Common myeloid progenitor, CD34-positive (primary cell): Measurements from ENCODE around the gene MRPL20.
A peak's percentile ranks its signal among the peaks of the same experiment; 100 is the strongest.
"Not testable (repeated sequence)": the region's sequence is repeated elsewhere in the genome, so short reads cannot be mapped to it uniquely, and the experiment has no call there.

Experiments used
- CTCF ChIA-PET: fragments of 350-600 bp; sonication (Branson Sonifier 250); formaldehyde crosslinking; loops from one replicate; lab custom pipeline; 2021; ENCODE audit warnings: antibody characterized with exemption; lab: Charles Lee
- POLR2A ChIA-PET: fragments of 350-600 bp; sonication (Branson Sonifier 250); formaldehyde crosslinking; loops from one replicate; lab custom pipeline; 2021; ENCODE audit warnings: antibody characterized with exemption; lab: Charles Lee
- DNase-seq, 3 donors: peaks; one replicate each; pipeline versions ENCODE4 v3.0.0 to v3.0.0-alpha.2; 2013
- H3K27ac ChIP-seq, 2 experiments: 1 replicate in 1 of 2; 2 replicates in 1 of 2; pipeline ENCODE4 v1.7.0; 2013; ENCODE audit warnings: inconsistent platforms in 2 of 2, low read length in 2 of 2, mild to moderate bottlenecking in 2 of 2, low read depth in 1 of 2, moderate library complexity in 1 of 2; ENCODE audit not compliant: severe bottlenecking in 2 of 2, insufficient read depth in 1 of 2, poor library complexity in 1 of 2
- H3K27me3 ChIP-seq, 5 experiments: replicated peaks in 2 of 5; 1 replicate in 3 of 5; 2 replicates in 2 of 5; pipeline versions ENCODE4 v1.6.1 to v1.7.0; 2013; ENCODE audit warnings: low read length in 4 of 5, mild to moderate bottlenecking in 2 of 5, moderate library complexity in 2 of 5, inconsistent platforms in 1 of 5; ENCODE audit not compliant: insufficient read depth in 5 of 5, control insufficient read depth in 4 of 5
- H3K36me3 ChIP-seq, 4 experiments: 1 replicate in 2 of 4; 2 replicates in 2 of 4; pipeline versions ENCODE4 v1.6.1 to v1.7.0; 2013; ENCODE audit warnings: low read length in 3 of 4, control low read depth in 1 of 4, mild to moderate bottlenecking in 1 of 4; ENCODE audit not compliant: control insufficient read depth in 4 of 4, insufficient read depth in 4 of 4
- H3K4me1 ChIP-seq, 4 experiments: 1 replicate in 3 of 4; 2 replicates in 1 of 4; pipeline versions ENCODE4 v1.6.1 to v1.7.1; 2013; ENCODE audit warnings: low read length in 3 of 4, mild to moderate bottlenecking in 3 of 4, control low read depth in 1 of 4, inconsistent platforms in 1 of 4, moderate library complexity in 1 of 4; ENCODE audit not compliant: control insufficient read depth in 4 of 4, insufficient read depth in 4 of 4; ENCODE audit errors: control extremely low read depth in 1 of 4
- H3K4me3 ChIP-seq, 7 experiments: 1 replicate in 4 of 7; 2 replicates in 3 of 7; pipeline versions ENCODE4 v1.5.1 to v1.7.0; 2013; ENCODE audit warnings: mild to moderate bottlenecking in 7 of 7, low read length in 6 of 7, moderate library complexity in 6 of 7, inconsistent platforms in 2 of 7, low read depth in 2 of 7, control low read depth in 1 of 7; ENCODE audit not compliant: insufficient read depth in 4 of 7, control insufficient read depth in 1 of 7; ENCODE audit errors: extremely low read depth in 1 of 7
- H3K9me3 ChIP-seq, 5 experiments: 1 replicate in 4 of 5; 2 replicates in 1 of 5; pipeline versions ENCODE4 v1.6.1 to v1.7.1; 2013; ENCODE audit warnings: low read length in 4 of 5, mild to moderate bottlenecking in 2 of 5, inconsistent platforms in 1 of 5, low read depth in 1 of 5, moderate library complexity in 1 of 5; ENCODE audit not compliant: control insufficient read depth in 4 of 5, insufficient read depth in 2 of 5; ENCODE audit errors: control extremely low read depth in 1 of 5
- WGBS: methylation state at CpG from one replicate; pipeline ENCODE4 v1.1.5; 2013; ENCODE audit not compliant: insufficient coverage; 5-methylcytosine and 5-hydroxymethylcytosine counted together

MRPL20 gene

DNA sequence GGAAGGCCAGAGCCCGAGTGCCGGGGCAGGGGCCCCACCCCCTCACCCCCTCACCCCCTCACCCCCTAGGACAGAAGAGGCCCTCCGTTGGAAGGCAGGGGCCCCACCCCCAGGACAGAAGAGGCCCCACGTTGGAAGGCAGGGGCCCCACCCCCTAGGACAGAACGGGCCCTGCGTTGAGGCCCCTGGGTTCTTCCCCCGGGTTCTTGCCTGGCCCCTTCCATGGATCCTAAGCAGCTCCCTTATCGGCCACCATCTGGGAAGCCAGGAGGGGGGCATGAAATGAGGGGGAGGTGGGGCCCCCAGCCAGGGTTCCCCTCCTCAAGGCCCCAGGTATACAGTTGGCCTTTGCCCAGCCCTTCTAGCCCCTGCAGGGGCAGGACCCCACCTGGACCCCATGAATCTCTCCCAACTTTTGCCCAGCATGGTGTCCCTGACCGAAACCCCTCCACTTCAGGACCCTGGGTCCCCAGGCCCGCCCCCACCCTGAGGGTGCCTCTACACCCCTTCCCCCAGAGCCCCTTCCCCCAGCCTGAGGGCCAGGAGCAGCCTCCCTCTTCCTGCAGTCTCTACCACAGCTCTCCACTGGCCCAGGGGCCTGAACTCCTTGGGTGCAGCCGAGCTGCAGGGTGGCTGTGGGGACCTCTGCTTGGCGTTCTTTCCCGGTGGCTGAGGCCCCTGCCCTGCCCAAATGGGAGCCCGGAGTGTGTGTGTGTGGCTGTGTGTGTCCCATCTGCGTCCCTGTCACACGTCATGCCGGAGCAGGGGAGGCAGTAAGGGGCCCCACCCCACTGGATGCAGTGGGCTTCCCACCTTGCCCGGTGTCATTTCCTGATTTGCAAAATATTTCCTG is 24.1 kb upstream of the MRPL20 start:
- Histone ChIP-seq H3K4me3 (no peak overlapping the region), H3K36me3 (no peaks in the 10 kb centered on the region), H3K27me3 (peaks cover 0 to 2% (median 0%) of the 10 kb centered on the region in 5 experiments), H3K9me3 (no peaks in the 10 kb centered on the region), H3K27ac (no peak overlapping the region), H3K4me1 (peaks cover 0 to 72% (median 49%) of the 10 kb centered on the region in 4 experiments)
- ChIA-PET CTCF (interaction anchor here (0.9 to 3.1 kb wide), 4 partner anchors 9 to 31 kb away, joined by 3 to 11 read pairs (median 9); partner anchors contain the start of gene ANKRD65), POLR2A (no interaction called here)
- DNase-seq: no peak
- WGBS: 68% methylated on average over 12 of the region's 18 CpGs

GRCh38 chr1:1430114-1430982 is 23.3 kb upstream of the MRPL20 start:
- Histone ChIP-seq H3K9me3 (no peaks in the 10 kb centered on the region), H3K27ac (no peak overlapping the region), H3K27me3 (peaks cover 0 to 2% (median 0%) of the 10 kb centered on the region in 5 experiments), H3K4me3 (peak overlapping the region in 1 of 7 experiments; percentile 38), H3K36me3 (no peaks in the 10 kb centered on the region), H3K4me1 (peaks cover 0 to 70% (median 46%) of the 10 kb centered on the region in 4 experiments)
- no peak for DNase-seq
- POLR2A ChIA-PET: no interaction called here
- 39% methylated on average over 24 of the region's 35 CpGs for WGBS
- CTCF ChIA-PET: interaction anchor here (0.7 to 3.1 kb wide), 4 partner anchors 9 to 21 kb away, joined by 3 to 11 read pairs (median 6); partner anchors contain the start of gene ANKRD65

DNA sequence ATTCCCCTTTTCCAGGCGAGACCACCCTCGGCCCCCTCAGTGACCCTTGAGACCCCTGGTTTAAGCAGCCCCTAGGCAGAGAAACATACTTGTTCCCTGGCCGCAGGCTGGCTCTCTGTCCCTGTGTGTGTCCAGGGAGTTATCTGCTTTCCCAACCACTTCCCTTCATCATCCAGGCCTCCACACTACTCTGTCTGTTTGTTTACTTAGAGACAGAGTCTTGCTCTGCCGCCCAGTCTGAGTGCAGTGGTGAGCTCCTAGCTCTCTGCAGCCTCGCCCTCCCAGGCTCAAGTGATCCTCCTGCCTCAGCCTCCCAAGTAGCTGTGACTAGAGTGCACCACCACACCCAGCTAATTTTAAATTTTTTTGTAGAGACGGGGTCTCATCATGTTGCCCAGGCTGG is 22.6 kb upstream of the MRPL20 start:
- 89% methylated on average over 6 of the region's 6 CpGs for WGBS
- Histone ChIP-seq H3K4me3 (no peak overlapping the region), H3K9me3 (no peaks in the 10 kb centered on the region), H3K27ac (no peak overlapping the region), H3K4me1 (peaks cover 0 to 63% (median 39%) of the 10 kb centered on the region in 4 experiments), H3K36me3 (no peaks in the 10 kb centered on the region), H3K27me3 (peaks cover 0 to 2% (median 0%) of the 10 kb centered on the region in 5 experiments)
- POLR2A ChIA-PET: interaction anchor here (0.7 kb wide), 1 partner anchor 7 kb away, joined by 3 read pairs; no protein-coding TSS in a partner anchor
- CTCF ChIA-PET: interaction anchor here (0.7 to 3.1 kb wide), 5 partner anchors 9 to 31 kb away, joined by 3 to 11 read pairs (median 3); partner anchors contain the start of genes ANKRD65 and CCNL2
- no peak for DNase-seq

DNA sequence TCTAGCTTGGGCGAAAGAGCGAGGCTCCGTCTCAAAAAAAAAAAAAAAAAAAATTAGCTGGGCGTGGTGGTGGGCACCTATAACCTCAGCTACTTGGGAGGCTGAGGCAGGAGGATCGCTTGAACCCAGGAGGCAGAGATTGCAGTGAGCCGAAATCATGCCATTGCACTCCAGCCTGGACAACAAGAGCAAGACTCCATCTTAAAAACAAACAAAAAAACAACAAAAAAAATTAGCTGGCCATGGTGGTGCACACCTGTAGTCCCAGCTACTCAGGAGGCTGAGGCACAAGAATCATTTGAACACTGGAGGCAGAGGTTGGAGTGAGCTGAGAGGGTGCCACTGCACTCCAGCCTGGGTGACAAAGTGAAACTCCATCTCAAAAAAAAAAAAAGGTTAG is 21.9 kb upstream of the MRPL20 start:
- H3K9me3 ChIP-seq, H3K27ac ChIP-seq, H3K27me3 ChIP-seq, H3K36me3 ChIP-seq, DNase-seq, H3K4me3 ChIP-seq: not testable (repeated sequence)
- POLR2A ChIA-PET: interaction anchor here (0.7 kb wide), 1 partner anchor 8 kb away, joined by 3 read pairs; no protein-coding TSS in a partner anchor
- CTCF ChIA-PET: interaction anchor here (0.7 to 3.1 kb wide), 4 partner anchors 9 to 30 kb away, joined by 3 to 11 read pairs (median 6); partner anchors contain the start of genes ANKRD65 and CCNL2
- H3K4me1 ChIP-seq: peaks cover 0 to 56% (median 32%) of the 10 kb centered on the region in 4 experiments
- 93% methylated on average over 5 of the region's 6 CpGs for WGBS

DNA sequence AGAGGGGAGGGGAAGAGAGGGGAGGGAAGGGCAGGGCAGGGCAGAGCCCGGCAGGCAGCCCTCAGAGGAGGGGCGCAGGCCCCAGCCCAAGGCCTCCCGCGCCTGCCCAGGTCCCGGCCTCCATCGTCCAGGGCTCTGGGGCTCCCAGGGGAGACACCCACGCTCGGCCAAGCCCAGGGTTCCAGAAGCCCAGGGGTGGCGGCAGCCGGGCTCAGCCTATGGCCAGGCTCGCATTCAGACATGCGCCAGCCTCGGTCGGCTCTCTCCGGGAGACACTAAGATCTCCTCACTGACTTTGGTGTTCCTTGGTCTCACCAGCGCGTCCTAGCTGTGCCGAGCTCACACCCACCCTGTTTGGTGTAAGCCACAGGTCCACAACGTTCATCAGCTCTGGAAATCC is 21.1 kb upstream of the MRPL20 start:
- H3K27me3 ChIP-seq: peaks cover 0 to 2% (median 0%) of the 10 kb centered on the region in 5 experiments
- CTCF ChIA-PET: interaction anchor here (2.9 kb wide), 1 partner anchor 13 kb away, joined by 11 read pairs; no protein-coding TSS in a partner anchor

DNA sequence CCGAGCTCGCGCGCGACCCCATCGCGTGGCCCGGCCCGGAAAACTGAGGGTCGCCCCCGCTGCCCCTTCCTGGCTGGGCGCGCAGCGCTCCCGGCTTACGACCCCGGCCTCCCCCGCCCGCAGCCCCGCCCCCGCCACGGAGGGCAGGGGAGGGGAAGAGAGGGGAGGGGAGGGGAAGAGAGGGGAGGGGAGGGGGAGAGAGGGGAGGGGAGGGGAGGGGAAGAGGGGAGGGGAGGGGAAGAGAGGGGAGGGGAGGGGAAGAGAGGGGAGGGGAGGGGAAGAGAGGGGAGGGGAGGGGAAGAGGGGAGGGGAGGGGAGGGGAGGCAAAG is 20.7 kb upstream of the MRPL20 start:
- Histone ChIP-seq H3K4me1 (peaks cover 0 to 44% (median 22%) of the 10 kb centered on the region in 4 experiments), H3K36me3 (no peaks in the 10 kb centered on the region), H3K9me3 (no peaks in the 10 kb centered on the region), H3K4me3 (peak overlapping the region in 2 of 7 experiments; percentile 40 to 50), H3K27ac (no peak overlapping the region), H3K27me3 (peaks cover 0 to 2% (median 0%) of the 10 kb centered on the region in 5 experiments)
- ChIA-PET POLR2A (no interaction called here), CTCF (interaction anchor here (2.9 kb wide), 1 partner anchor 12 kb away, joined by 11 read pairs; no protein-coding TSS in a partner anchor)
- DNase-seq: peak in 1 of 3 donors; percentile 53
- 0% methylated on average over 9 of the region's 22 CpGs for WGBS

More for the DNA sequence above, 21.1 kb upstream of the MRPL20 start:
- Histone ChIP-seq H3K36me3 (no peaks in the 10 kb centered on the region), H3K9me3 (no peaks in the 10 kb centered on the region), H3K4me1 (peaks cover 0 to 48% (median 24%) of the 10 kb centered on the region in 4 experiments), H3K27ac (no peak overlapping the region), H3K4me3 (no peak overlapping the region)
- POLR2A ChIA-PET: no interaction called here
- 87% methylated on average over 17 of the region's 19 CpGs for WGBS
- DNase-seq: no peak
